Measurements from ENCODE around the gene KDM5C. TPM values are rescaled to one million over a fixed set of nuclear protein-coding genes. Genes with fewer than 3 reads are reported as not detected.

Gene KDM5C
- total RNA-seq, 1 donor from 2014 or later: 71.7 TPM

DNA sequence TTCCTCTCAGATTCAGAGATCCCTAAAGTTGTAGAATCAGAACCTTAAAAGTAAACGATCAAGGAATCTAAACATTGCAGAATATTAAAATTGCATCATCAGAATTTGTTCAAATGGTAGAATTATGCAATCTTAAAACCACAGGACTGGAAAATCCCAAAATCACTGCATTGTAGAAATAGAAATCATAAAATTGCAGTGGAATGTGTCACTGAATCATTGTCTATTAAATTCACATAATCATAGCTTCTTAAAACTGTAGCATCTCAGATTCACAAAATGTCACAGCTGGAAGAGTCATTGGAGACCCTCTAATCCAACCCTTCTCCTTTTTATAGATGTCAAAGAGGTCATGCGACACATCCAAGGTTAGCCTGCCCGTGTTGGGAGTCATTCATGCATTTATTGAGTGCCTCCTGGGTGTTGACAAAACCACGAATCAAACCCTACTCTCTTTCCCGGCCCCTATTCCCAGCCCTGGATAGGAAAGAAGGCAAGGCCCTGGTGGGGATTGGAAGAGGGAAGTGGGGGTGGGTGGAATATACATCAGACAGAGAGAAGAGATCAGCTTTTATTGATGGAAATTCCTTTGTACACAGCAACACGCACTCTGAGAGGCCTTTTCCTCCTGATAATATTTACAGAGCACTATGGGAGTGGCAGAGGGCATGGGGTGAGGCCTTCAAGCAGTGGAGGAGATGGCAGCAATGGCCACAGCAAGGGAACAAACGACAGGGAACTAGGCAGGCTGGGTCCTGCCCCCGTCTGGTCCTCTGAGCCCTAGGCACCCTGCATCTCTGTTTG is 41.0 kb upstream of the KDM5C start:
- TF ChIP-seq, protein P1, sequence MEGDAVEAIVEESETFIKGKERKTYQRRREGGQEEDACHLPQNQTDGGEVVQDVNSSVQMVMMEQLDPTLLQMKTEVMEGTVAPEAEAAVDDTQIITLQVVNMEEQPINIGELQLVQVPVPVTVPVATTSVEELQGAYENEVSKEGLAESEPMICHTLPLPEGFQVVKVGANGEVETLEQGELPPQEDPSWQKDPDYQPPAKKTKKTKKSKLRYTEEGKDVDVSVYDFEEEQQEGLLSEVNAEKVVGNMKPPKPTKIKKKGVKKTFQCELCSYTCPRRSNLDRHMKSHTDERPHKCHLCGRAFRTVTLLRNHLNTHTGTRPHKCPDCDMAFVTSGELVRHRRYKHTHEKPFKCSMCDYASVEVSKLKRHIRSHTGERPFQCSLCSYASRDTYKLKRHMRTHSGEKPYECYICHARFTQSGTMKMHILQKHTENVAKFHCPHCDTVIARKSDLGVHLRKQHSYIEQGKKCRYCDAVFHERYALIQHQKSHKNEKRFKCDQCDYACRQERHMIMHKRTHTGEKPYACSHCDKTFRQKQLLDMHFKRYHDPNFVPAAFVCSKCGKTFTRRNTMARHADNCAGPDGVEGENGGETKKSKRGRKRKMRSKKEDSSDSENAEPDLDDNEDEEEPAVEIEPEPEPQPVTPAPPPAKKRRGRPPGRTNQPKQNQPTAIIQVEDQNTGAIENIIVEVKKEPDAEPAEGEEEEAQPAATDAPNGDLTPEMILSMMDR (IDR thresholded peaks at IDR 0.05): no peak
- intact Hi-C loops (cut with DNase I): no loop called here
- Histone ChIP-seq H3K4me1 (no peaks in the 10 kb centered on the region), H3K27me3 (no peaks in the 10 kb centered on the region), H3K4me3 (no peak overlapping the region), H3K36me3 (no peaks in the 10 kb centered on the region), H3K9me3 (no peaks in the 10 kb centered on the region), H3K27ac (no peak overlapping the region)
- no peak for DNase-seq (ENCODE audit: low spot score in 2 of 2)

DNA sequence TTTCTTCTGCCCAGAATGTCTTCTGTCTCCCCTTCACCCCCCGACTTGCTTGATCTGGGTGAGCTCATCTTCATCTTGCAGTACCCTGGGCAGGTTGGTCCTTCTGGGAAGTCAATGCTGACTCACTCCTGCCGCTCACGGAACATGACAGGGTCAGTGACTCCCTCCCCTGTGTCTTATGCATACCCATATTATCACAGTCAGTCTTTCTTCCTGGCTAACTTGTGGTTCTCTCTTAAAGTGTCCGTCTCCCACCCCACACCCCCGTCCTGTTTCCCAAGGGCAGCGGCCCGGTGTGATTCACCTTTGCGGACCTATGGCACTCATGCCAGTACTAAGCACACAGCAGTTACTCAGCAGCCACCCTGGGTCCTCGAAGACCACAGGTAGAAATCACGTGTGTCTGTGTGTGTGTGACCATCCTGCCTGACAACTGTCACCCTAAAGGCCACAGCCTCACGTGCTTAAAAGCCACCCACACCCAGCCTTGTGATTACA is 38.6 kb upstream of the KDM5C start:
- Histone ChIP-seq H3K9me3 (no peaks in the 10 kb centered on the region), H3K4me3 (no peak overlapping the region), H3K4me1 (no peaks in the 10 kb centered on the region), H3K27me3 (no peaks in the 10 kb centered on the region), H3K27ac (no peak overlapping the region), H3K36me3 (no peaks in the 10 kb centered on the region)
- TF ChIP-seq, protein P1 (IDR thresholded peaks at IDR 0.05): no peak
- intact Hi-C loops (cut with DNase I): no loop called here
- no peak for DNase-seq (ENCODE audit: low spot score in 2 of 2)

DNA sequence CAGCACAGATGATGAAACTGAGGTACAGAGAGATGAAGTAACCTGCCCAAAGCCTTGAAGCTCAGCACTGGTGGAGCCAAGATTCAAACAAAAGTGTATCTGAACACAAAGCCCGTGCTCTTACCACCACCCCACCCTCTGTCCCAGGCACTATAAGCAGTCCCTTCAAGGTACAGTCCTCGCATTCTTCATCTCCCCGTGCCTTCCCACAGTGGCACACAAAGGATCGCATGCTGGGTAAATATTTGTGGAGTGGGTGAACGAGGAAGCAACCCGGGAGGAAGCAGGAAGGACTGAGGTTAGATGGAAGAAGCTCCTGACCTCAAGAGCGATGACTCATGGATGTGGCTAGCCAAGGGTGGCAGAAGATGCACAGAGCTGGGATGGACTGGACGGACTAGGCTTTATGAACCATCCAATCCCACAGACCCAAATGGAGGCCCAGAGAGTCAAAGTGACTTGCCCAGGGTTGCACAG is 37.9 kb upstream of the KDM5C start:
- intact Hi-C loops (cut with DNase I): no loop called here
- no peak overlapping the region for H3K27ac ChIP-seq
- no peaks in the 10 kb centered on the region for H3K4me1 ChIP-seq
- no peak overlapping the region for H3K4me3 ChIP-seq
- H3K36me3 ChIP-seq: no peaks in the 10 kb centered on the region
- H3K27me3 ChIP-seq: no peaks in the 10 kb centered on the region
- no peak for DNase-seq (ENCODE audit: low spot score in 2 of 2)
- TF ChIP-seq, protein P1 (IDR thresholded peaks at IDR 0.05): no peak
- H3K9me3 ChIP-seq: no peaks in the 10 kb centered on the region

DNA sequence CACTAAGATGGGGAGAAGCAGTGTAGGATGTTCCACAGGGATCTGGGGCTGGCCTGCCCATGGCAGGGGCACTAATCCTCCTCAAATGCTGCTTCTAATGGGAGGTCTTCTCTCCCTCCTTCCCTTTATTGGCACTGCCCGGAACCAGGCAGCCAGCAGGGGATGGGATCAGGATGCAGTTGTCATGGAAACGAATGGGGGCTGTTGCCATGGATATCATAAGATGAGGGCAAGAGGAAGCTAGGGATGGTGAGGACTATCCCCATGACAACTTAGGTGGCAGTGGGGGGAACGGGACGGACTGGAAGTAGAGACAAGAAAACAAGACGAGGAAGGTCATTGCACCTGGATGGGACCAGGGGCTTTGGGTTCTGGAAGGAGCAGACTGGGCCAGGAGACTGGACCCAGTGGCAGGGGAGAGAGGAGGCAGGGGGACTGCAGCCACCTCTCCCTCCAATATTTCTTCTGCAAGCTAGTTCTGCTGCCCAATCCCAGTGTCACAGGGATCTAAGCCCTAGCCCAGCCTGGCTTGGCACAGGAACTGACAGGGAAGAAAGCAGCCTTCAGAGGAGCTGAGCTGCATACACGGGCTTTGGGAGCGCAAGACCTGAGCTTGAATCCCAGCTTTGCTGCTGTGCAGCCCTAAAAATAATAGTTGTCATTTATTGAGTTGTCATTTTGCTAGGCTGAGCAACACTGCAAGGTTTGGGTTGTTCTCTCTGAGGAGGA is 37.3 kb upstream of the KDM5C start:
- DNase-seq (ENCODE audit: low spot score in 2 of 2): no peak
- no peaks in the 10 kb centered on the region for H3K27me3 ChIP-seq
- no peaks in the 10 kb centered on the region for H3K4me1 ChIP-seq
- intact Hi-C loops (cut with DNase I): no loop called here
- H3K27ac ChIP-seq: no peak overlapping the region
- TF ChIP-seq, protein P1 (IDR thresholded peaks at IDR 0.05): no peak
- no peaks in the 10 kb centered on the region for H3K36me3 ChIP-seq
- H3K4me3 ChIP-seq: no peak overlapping the region
- no peaks in the 10 kb centered on the region for H3K9me3 ChIP-seq

DNA sequence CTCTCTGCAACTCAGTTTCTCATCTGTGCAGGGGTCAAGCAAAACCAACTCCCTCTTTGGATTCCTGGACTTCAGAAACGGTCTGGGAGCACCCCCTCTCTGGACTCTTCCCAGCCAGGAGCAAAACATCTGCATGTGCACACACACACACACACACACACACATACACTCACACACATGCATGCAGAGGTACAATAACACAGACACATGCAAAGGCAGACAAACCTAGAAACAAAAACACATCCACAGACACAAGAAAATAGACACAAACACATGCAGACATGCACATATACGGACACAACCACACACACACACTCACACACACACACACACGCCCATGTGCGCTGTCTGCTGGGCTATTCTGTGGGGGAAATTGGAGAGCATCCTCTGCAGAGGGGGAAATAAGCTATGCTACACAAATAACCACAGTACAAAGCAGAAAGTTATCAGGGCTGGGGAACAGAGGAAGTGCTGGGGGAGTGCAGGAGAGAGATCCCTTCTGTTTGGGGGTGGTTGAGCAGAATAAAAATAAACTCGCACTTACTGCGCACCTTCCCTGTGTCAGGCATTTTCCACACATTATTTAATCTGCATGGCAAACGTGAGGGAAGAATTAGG is 36.5 kb upstream of the KDM5C start:
- H3K9me3 ChIP-seq: no peaks in the 10 kb centered on the region
- DNase-seq (ENCODE audit: low spot score in 2 of 2): no peak
- intact Hi-C loops (cut with DNase I): no loop called here
- H3K27ac ChIP-seq: no peak overlapping the region
- no peaks in the 10 kb centered on the region for H3K27me3 ChIP-seq
- TF ChIP-seq, protein P1 (IDR thresholded peaks at IDR 0.05): no peak
- H3K4me3 ChIP-seq: no peak overlapping the region
- no peaks in the 10 kb centered on the region for H3K4me1 ChIP-seq
- no peaks in the 10 kb centered on the region for H3K36me3 ChIP-seq
